ENCODE results near the gene FLNB. TPM values are rescaled to one million over a fixed set of nuclear protein-coding genes. Genes with fewer than 3 reads are reported as not detected.

Gene FLNB
- total and polyA plus RNA-seq, 2 of the 13 experiments (the other 11 are each of a cell fraction or from before 2014, with no cell fraction given) = 106 to 130 TPM

DNA sequence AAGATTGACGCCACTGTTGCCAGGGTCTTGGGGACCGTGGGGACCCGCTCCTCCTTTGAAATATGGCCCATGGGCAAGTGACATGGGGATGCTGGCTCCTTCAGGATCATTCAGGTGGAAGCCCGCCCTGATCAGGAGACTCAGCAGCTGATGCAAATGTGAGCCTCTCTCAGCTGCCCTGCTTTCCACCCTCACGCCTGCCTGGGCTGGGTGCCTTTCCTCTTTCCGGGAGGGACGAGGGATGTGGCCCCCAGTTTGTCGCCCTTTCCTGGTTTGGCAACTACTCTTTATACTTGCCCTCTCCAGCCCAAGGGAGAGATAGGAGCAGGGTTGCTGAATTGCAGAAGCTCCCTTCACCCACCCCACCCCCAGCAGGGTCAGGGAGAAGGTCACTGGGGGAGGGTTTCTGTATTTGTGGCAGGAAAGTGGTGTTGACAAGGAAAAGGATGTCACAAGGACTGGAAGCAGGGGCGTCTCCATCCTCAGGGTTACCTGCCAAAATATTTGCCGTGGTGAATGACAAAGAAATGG, 180.8 kb downstream of the FLNB start:
- BruUV-seq (replicated peaks) = no TSS peak
- CTCF ChIA-PET (ENCODE audit: low intra/inter-chr PET ratio, low total read pairs) = interaction anchor here (1.3 to 3.8 kb wide), 3 partner anchors 26 to 111 kb away, joined by 3 to 59 read pairs (median 38); no protein-coding TSS in a partner anchor
- Histone ChIP-seq H3K36me3 (replicated peaks in 1 of 2; ENCODE audit: control insufficient read depth in 1 of 2, insufficient read depth in 2 of 2, low read length in 2 of 2) (no peaks in the 10 kb centered on the region), H4K20me1 (ENCODE audit: insufficient read depth, low read length) (no peaks in the 10 kb centered on the region), H3K4me1 (ENCODE audit: insufficient read depth, low read length) (peaks cover 90% of the 10 kb centered on the region), H3K79me2 (ENCODE audit: insufficient read depth, low read length) (no peaks in the 10 kb centered on the region), H3K27ac (ENCODE audit: extremely low read length, insufficient read depth, low read length) (peak overlapping the region; percentile 84), H3K4me3 (replicated peaks in 1 of 3; ENCODE audit: insufficient read depth in 1 of 3, low read depth in 2 of 3, low read length in 3 of 3) (no peak overlapping the region), H2AFZ (ENCODE audit: low read length) (no peak overlapping the region), H3K9me3 (ENCODE audit: low read length) (no peaks in the 10 kb centered on the region), H3K27me3 (ENCODE audit: control insufficient read depth in 1 of 2, insufficient read depth in 2 of 2, low read length in 2 of 2) (no peaks in the 10 kb centered on the region), H3K9ac (ENCODE audit: insufficient read depth, low read depth, low read length) (peak overlapping the region; percentile 3; the same call in 1 of the 2 replicates), H3K4me2 (ENCODE audit: low read depth, low read length) (peak overlapping the region; percentile 43)
- peak; percentile 21 for ATAC-seq
- intact Hi-C loops (cut with micrococcal nuclease; ENCODE audit: unreplicated experiment) = loop anchor here (5.0 kb wide), 1 partner anchor 228 kb away; no protein-coding TSS in a partner anchor
- 27% methylated on average over 8 of the region's 10 CpGs for WGBS (ENCODE audit: low lambda C conversion rate)
- peak; percentile 83 for FAIRE-seq
- peak; percentile 85 for DNase-seq (ENCODE audit: low spot score)
- in situ Hi-C loops (cut with HindIII; ENCODE audit: extremely low pct_ligation_motif_present, low pct_unique_long_range_greater_than_20kb) = loop anchor here (5.0 to 10.0 kb wide), 3 partner anchors 48 to 226 kb away; partner anchors contain the start of gene ABHD6
- POLR2A ChIA-PET = interaction anchor here (0.7 to 3.9 kb wide), 7 partner anchors 11 to 118 kb away, joined by 3 to 28 read pairs (median 4); partner anchors contain the start of genes HTD2 and RPP14
- TF ChIP-seq SAP130 (CRISPR knock-in tag; IDR thresholded peaks at IDR 0.05; ENCODE audit: low read depth) (peak; percentile 64), BRCA1 (CRISPR knock-in tag; IDR thresholded peaks at IDR 0.05) (no peak), NPAS2 (CRISPR knock-in tag; IDR thresholded peaks at IDR 0.05; ENCODE audit: borderline replicate concordance) (no peak), ZNF30 (CRISPR knock-in tag; IDR thresholded peaks at IDR 0.05) (no peak), ZNF788 (CRISPR knock-in tag; IDR thresholded peaks at IDR 0.05; ENCODE audit: borderline replicate concordance) (peak; percentile 60; the same call in 1 of the 2 replicates), RORA (CRISPR knock-in tag; IDR thresholded peaks at IDR 0.05) (no peak), YEATS4 (CRISPR knock-in tag; IDR thresholded peaks at IDR 0.05; ENCODE audit: borderline replicate concordance) (no peak), ZNF644 (CRISPR knock-in tag; IDR thresholded peaks at IDR 0.05; ENCODE audit: low read depth) (no peak)
- TF ChIP-seq, protein P1, sequence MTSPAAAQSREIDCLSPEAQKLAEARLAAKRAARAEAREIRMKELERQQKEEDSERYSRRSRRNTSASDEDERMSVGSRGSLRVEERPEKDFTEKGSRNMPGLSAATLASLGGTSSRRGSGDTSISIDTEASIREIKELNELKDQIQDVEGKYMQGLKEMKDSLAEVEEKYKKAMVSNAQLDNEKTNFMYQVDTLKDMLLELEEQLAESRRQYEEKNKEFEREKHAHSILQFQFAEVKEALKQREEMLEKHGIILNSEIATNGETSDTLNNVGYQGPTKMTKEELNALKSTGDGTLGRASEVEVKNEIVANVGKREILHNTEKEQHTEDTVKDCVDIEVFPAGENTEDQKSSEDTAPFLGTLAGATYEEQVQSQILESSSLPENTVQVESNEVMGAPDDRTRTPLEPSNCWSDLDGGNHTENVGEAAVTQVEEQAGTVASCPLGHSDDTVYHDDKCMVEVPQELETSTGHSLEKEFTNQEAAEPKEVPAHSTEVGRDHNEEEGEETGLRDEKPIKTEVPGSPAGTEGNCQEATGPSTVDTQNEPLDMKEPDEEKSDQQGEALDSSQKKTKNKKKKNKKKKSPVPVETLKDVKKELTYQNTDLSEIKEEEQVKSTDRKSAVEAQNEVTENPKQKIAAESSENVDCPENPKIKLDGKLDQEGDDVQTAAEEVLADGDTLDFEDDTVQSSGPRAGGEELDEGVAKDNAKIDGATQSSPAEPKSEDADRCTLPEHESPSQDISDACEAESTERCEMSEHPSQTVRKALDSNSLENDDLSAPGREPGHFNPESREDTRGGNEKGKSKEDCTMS (CRISPR knock-in tag; conservative IDR thresholded peaks at IDR 0.05) = no peak
- TF ChIP-seq, protein P2, sequence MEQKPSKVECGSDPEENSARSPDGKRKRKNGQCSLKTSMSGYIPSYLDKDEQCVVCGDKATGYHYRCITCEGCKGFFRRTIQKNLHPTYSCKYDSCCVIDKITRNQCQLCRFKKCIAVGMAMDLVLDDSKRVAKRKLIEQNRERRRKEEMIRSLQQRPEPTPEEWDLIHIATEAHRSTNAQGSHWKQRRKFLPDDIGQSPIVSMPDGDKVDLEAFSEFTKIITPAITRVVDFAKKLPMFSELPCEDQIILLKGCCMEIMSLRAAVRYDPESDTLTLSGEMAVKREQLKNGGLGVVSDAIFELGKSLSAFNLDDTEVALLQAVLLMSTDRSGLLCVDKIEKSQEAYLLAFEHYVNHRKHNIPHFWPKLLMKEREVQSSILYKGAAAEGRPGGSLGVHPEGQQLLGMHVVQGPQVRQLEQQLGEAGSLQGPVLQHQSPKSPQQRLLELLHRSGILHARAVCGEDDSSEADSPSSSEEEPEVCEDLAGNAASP (CRISPR knock-in tag; IDR thresholded peaks at IDR 0.05; ENCODE audit: borderline replicate concordance) = peak; percentile 83; the same call in 1 of the 2 replicates
- TF ChIP-seq, protein P3, sequence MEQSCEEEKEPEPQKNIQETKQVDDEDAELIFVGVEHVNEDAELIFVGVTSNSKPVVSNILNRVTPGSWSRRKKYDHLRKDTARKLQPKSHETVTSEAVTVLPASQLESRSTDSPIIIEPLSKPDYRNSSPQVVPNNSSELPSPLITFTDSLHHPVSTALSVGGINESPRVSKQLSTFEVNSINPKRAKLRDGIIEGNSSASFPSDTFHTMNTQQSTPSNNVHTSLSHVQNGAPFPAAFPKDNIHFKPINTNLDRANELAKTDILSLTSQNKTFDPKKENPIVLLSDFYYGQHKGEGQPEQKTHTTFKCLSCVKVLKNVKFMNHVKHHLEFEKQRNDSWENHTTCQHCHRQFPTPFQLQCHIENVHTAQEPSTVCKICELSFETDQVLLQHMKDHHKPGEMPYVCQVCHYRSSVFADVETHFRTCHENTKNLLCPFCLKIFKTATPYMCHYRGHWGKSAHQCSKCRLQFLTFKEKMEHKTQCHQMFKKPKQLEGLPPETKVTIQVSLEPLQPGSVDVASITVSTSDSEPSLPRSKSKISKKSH (CRISPR knock-in tag; IDR thresholded peaks at IDR 0.05; ENCODE audit: borderline replicate concordance) = no peak
- TF ChIP-seq, protein P4, sequence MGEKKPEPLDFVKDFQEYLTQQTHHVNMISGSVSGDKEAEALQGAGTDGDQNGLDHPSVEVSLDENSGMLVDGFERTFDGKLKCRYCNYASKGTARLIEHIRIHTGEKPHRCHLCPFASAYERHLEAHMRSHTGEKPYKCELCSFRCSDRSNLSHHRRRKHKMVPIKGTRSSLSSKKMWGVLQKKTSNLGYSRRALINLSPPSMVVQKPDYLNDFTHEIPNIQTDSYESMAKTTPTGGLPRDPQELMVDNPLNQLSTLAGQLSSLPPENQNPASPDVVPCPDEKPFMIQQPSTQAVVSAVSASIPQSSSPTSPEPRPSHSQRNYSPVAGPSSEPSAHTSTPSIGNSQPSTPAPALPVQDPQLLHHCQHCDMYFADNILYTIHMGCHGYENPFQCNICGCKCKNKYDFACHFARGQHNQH (CRISPR knock-in tag; IDR thresholded peaks at IDR 0.05) = 0 out of 2 replicates have a peak, but pooled peaks have one; percentile 53
